Measurements from ENCODE around the gene SEMA4C.
"Not testable (repeated sequence)": the region's sequence is repeated elsewhere in the genome, so short reads cannot be mapped to it uniquely, and the experiment has no call there.

SEMA4C gene

DNA sequence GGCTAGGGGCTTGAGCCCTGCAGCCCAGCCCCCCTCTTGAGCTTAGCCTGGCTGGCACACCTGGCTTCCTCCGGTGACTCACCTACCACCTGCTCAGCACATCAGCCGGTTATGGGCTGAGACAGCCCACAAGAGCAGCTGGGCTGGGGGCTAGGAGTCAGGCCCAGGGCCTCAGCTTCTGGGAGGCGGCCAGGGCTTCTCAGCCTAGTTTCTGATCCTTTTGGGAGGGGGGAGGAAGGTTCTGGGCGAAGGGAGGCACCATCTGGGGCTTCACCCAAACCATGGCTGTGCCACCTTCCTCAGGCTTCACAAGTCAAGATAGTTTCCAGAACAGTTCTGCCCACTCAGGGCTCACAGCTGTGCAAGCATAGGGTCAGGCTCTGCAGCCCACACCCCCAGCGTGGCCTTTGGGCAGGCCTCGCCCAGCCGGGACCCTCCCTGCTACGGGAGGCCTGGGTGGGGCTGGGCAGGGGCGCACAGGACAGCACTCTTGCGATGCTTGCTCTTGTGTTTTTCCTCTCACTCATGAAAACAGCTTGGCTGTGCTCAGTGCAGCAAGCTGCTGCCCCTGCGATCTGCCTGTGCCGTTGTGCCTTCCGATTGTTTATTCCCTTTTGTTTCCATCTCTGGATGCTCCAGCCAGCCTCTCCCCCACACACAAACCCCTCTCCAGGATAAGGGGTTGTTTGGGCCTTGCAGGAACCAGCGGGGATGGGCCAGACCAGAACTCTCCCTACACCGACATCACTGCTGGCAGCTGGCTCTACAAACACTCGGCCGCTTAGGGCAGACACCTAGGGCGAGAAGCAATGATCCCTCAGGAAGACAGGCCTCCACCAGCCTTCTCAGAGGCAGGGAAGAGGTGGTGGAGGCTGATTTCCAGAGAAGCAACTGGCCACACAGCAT lies 26.1 kb upstream of the SEMA4C start:
- no peak for DNase-seq

DNA sequence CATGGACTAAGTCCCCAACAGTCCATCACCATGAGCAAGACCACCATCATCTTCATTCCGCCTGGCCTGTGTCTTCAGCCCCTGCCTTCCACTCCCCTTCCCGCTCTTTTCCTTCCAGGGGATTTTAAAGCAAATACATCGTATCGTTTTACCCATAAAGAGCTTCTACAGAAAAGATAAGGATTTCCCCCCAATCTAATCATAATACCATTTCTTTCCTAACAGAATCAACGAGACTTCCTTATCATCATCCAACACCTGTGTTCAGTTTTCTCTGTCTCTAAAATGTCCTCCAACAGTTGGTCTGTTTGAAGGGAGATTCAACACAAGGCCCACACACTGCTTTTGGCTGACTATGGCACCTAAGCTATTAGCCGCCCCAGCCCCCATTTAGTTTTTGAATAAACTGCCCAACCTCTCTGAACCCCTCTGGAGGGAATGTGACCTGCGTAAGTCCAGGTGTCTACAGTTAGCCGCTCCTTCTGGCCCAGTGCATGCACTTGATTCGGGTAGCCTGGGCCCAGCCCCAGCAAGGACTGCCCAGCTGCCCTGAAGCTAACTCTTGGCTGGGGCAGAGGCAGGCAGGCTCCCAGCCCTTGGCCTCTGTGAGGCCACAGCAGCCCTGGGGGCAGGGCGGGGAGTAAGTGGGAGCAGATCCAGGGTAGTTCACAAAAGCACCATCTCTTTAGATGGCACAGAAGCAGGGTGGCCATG lies 25.3 kb upstream of the SEMA4C start:
- no peak for DNase-seq

DNA sequence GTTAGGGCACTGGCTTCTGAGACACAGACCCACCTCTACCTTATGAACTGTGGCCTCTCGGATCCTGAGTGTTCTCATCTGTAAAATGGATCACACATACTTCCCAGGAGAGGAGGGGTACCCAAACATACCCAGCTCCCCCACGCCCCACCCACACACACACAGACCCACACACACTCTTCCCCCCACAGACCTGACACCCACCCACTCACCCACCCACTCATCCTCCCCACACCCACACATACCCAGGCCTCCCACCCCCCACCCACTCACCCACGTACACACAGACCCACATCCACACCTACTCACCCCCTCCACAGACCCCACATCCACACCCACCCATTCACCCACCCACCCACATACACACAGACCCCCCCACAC lies 24.3 kb upstream of the SEMA4C start:
- DNase-seq: no peak

DNA sequence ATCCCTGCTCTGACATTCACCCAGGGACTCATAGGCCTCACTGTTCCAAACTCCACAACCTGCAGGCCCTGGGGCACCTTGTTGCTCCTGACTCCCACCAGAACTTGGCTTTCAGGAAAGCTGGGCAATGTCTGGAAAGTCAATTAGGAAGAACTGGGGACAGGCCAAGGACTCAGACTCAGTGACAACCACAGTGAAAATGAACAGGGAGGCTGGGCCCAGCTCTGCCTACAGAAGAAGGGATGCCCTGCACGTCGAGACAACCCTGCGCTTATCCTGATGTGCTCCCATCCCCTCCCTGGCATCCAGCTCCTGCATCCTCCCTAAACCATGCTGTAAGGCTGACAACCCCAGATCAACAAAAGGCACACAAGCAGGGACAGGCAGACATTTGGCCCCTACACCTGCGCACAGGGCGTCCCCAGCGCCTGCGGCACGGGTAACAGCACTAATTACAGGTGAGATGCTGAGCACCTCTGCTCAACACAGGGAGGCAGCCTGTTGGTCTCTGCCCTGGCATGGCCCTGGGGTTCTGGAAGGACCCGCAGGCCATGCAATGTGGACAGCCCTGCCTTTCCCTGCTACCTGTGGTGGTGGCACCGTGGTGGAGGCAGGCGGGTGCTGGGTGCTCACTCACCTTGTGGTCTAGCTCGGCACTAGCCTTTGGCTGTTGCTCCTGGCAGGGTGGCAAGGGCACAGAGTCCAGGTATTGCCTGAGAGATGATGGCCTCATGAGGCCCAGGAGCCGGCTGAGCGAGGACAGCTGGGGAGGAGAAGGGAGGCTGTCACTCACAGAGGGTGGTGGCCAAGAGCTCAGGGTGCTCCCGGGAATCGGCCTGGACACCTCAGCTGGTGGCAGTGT lies 23.6 kb upstream of the SEMA4C start:
- no peak for DNase-seq

DNA sequence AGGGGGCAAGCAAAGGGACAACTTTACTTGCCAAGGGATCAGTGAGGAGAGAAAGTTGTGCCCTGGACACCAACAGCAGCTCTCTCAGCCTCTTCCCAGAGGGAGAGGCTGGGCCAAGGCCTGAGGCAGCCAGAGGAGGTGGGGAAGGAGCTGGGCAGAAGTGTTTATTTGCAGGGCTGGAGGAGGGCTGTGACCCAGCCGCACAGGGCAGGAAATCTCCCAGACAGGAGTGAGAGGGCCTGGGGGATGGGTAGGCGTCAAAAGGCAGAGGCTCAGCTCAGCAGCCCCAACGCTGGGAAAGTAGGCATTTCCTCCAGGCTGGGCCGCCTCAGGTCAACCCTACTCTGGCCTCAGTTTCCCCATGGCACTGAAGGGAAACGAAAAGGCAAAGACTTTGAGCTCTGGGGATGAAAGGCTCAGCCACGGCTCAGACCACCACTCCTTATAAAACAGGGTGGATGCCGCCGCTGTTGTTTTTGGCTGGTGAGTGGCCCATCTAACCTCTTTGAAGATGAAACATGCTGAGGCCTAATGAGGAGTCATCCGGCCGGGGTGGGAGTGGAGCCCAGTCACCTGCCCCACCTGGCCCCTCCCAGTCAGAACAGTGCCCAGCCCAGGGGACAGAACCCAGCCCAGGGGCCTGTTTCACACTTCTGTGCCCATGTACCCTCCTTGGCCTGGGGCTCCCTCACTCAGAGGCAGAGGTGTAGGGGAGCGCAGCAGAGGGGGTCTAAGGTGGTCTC lies 21.9 kb upstream of the SEMA4C start:
- DNase-seq: no peak

DNA sequence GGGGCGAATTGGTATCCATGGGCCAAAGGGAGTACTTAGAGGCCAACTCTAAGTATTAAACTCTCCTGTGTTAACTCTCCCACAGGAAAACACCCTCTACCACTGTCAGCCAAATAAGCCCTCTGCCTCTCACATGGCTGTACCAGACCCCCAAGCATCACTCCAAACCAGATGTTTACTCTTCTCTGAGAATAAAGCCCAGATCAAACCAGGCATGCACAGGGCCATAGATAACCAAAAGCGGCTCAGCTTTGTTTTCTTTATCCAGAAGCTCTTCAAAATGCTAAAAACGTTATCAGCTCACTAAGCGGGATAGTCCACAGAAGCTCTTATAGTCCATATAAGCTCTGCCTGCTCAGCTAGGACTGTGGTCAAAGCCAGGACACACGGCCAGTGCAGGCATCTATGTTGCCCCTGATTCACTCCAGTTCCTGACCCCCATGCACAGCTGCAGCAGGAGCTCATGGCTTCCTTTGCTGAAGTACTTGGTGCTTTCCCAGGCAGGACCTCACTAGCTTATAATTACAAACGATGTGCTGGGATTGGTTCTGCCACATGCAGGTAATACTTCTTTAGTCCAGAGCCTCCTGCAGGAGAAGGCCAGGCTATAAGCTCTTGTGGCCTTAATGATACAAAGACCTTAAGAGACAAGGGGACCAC lies 21.0 kb upstream of the SEMA4C start:
- DNase-seq: no peak

DNA sequence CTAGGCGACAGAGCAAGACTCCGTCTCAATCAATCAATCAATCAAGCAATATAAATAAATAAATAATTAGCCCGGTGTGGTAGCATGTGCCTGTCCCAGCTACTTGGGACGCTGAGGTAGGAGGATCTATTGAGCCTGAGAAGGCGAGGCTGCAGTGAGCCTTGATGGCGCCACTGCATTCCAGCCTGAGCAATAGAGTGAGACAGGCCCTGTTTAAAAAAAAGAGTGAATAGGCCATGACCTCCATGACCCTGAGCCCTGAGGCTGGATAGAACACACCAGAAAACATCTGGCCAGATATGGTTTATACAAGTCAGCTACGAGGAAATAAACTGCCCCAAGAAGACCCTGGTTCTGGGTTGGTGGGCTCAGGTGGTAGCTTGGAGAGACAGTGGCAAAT lies 20.4 kb upstream of the SEMA4C start:
- no peak for DNase-seq

DNA sequence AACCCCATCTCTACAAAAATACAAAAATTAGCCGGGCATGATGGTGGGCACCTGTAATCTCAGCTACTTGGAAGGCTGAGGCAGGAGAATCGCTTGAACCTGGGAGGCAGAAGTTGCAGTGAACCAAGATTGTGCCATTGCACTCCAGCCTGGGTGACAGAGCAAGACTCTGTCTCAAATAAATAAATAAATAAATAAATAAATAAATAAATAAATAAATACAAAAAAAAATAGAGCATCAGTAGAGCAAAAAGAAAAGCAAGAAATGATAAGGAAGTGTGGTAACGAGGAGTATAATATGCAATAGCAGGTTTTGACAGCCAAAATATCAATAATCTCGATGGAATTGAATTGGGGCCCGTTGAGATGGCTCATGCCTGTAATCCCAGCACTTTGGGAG lies 19.6 kb upstream of the SEMA4C start:
- not testable (repeated sequence) for DNase-seq

DNA sequence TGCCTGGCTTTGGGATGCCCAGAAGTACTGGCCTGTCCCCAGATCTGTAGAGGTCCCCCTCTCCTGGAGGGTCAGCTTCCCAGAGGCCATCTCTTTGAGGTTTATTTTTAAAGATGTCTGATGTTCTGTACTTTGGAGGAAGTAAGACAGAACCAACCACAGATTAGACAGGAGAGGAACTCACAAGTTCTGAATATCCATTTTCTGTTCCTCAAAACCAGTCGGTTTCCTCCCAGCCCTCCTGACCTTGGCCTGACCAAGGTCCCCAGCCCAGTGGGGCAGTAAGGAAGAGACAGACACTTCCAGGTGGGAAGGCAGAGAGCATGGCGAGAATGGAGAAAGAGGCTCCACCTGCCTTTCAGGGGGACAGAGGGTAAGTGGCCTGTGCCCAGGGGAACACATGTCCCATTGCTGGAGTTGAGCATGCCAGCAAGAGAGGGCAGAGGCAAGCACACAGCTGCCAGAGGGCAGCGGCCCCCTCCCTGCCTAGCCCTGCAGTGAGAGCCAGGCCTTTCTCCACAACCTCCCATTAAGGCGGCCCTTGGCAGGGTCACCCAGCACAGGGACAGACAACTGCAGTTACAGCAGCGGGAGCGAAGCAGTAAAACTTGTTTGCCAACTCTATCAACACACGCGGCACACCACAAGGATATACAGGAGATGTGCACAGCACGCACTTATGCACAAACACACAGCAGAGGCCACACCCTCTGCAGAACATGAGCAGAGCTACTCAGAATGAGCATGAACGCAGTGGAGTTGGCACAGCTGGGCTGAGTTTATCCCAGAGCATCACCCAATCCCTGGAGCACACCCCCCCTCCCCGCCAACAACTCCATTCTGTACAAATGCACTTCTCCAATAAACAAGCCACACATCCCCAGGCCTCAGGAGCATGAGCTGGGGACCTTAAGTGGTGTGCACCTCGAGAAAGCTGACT lies 18.5 kb upstream of the SEMA4C start:
- DNase-seq: no peak

DNA sequence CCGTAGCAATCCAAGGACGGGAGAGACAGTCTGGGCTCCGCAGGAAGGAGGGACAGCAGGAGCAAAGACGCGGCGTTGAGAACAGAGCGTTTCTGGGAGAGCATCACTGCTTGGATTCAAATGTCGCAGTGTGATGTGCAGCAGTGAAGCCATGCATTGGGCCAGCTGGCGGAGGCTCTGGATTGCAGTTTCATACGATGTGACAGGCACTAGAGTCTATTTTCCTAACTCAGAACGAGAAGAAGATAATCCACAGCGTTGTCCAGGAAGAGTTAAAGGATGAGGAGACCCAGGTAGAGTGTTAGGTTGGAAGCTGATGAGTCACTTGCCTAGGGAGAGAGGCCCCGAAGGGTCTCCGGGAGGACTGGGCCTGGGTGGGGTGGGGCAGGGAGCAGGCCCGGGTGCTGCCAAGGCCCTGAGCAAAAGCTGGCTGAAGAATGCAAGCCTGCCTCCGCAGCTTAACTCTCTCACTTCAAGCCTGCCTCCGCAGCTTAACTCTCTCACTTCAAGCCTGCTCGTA lies 17.7 kb upstream of the SEMA4C start:
- no peak for DNase-seq

DNA sequence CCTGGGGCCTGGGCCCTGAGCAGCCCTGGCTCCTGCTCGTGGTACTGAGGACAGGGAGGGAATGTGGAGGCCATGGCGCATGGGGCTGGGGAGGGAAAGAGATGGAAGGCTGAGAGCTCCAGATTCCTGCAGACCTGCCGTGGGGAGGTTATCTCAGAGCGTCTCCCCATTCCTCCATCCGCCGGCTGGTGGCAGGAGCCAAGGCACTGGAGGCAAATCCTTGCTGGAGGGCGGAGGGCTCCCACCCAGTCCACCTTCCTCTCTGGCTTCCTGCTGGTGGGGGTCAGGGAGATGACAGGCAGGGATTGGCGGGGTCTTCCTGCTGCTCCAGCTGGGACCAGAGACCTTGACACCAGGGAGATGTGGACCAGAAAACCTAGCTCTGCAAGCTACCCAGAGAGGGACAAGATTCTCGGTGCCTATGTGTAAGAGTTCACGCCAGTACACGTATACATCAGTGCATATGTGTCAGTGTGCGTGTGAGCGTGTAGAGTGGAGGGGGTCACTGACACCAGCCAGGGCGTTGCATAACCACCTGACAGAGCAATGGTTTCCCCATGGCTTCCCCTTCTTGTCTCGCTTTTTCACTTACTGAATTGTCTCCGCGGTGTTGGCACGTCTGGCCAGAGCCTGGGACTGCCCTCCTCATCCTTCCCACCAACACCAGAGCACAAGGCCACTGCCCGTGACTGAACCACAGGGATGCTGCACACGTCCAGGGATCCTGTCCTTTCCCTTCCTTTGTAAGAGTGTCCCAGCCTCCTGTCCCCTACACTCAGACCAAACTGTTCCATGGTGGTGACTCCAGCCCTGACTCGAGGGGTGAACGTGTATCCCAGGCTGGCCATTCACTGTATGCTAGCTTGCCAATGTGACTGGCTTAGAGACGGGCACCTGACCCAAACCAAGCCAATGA lies 15.8 kb upstream of the SEMA4C start:
- DNase-seq: no peak

DNA sequence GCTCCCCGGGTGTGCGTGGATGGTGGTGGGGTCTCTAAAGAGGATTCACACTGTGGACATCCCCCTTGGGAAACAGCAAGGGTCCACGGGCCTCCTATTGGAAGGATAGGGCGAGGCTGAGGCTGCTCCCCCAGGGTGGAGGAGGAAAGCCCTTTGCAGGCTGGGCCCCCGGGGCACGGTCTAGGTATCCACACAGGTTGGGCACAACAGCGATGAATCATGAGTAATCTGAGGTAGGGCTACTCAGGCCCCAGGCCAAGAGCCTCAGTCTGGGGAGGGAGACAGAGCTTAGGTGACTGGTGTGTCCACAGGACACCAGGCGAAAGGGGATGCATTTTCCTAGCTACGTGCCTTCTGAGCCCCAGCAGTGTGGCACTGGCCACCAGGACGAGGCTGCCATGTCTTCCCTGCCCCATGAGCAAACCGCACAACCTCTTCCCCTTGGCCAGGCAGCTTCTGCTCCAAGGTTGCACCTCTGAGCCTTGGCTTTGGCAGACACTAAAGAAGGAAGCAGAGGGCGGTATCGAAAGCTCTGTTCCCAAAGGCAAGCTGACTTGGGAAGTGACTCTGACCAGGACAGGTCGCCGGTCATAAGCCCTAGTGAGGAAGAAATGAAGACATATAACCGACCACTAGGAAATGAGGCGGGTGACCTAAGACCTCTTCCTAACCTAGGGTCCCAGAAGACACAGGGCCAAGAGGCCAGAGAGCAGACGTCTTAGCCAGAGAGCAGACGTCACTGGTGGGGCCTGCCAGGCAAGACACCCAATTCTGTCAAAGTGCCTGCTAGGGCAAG lies 14.6 kb upstream of the SEMA4C start:
- no peak for DNase-seq

DNA sequence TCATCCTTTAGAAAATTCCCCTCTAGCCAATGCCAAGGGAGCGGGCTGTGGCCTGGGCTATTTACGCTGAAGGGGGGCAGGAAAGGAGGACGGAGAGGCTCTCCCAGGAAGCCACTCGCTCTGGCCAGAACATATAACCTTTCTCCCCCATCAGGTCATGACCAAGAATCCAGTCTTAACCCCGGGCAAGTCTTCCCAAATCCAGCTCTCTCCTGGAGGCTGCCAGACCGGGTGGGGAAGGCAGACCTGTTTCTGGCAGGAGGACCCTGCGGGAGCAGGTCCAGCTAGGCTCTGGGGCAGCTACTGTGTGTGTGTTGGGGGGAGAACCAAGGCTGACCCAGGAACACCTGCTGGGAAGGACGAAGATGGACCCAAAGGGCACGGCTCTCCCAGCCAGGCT lies 13.4 kb upstream of the SEMA4C start:
- no peak for DNase-seq

DNA sequence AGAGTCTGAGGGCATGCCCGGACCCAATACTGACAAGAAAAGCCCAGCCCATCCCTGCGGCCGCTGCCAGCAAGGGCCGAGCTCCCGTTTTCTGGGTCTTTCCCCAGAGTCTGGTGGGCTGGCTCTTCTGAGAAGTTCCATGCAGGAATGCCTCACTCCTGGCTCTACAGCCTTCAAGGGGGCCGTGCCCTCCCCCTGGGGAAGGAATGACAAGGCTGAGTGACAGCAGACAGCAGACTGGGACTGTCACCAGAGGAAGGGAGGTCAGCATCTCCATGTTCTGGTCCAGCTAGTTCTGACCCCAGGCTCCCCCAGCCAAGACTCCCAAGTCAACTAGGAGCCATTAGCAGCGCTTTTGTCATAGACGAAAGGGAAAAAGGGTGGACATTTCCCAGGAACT lies 13.0 kb upstream of the SEMA4C start:
- DNase-seq: no peak

DNA sequence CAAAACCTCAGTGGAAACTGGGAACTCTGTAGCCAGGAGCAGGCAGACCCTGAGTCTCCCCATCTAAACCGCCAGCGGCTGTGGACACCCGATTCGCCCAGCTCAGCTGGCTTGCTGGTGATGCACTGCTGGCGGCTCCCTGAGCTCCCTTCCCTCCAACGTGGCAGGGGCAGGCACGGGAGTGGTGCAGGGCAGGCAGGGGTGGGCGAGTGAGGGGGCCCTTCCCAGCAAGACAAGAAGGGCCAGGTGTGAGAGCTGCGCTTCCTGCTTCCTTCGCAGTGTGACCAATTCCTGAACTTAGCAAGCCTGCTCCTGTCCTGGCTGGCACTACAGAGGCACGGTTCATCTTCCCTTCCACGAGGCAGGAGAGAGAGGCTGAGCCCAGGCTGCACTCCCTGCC lies 12.3 kb upstream of the SEMA4C start:
- no peak for DNase-seq

DNA sequence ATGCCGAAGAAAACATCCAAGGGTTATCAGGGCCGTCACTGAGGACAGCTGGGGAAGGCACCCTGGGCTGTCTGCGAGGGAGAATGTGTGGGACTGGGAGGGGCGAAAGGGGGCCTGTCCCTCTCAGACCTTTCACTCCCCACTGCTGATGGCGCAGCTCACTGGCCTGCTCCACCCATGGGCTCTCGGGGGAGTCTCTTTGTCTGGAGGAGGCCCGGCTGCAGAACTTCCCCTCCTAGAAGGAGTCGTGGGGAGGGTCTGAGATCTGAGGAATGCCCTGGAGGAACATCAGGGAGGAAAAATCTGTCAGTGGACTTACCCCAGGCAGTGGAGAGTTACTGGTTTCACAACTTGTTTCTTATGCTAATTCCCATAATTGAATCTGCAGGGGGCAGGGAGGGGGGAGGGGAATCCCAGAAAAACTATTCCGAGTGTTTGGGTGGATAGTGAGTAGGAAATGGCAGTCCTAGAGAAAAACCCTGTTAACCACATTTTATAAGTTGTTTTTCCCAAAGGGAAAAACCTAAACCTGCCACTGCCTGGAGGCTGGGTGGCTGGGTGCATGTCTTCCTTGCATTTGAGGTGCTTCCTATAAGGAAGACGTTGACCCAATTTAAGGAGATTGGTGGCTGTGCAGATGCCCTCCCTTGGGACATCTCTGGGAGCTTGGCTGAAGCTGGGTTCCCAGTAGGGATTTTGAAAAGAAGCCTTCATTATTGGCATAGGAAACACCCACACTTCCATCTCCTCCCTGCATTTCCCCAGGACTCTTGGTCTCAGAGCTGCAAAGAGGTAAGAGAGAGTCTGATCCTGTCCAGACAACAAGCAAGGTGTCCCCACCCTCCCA lies 11.7 kb upstream of the SEMA4C start:
- no peak for DNase-seq

DNA sequence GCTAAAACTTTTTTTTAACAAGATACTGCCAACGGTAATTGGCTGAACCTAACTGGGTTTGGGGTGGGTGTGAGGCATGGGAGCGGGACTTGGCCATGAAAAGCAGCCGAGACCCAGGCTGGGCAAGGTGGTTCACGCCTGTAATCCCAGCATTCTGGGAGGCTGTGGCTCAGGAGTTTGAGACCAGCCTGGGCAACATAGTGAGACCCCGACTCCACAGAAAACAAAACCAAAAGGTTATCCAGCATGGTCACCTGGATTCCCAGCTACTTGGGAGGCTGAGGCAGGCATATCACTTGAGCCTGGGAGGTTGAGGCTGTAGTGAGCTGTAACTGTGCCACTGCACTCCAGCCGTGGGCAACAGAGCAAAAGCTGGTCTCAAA lies 11.0 kb upstream of the SEMA4C start:
- DNase-seq: no peak

DNA sequence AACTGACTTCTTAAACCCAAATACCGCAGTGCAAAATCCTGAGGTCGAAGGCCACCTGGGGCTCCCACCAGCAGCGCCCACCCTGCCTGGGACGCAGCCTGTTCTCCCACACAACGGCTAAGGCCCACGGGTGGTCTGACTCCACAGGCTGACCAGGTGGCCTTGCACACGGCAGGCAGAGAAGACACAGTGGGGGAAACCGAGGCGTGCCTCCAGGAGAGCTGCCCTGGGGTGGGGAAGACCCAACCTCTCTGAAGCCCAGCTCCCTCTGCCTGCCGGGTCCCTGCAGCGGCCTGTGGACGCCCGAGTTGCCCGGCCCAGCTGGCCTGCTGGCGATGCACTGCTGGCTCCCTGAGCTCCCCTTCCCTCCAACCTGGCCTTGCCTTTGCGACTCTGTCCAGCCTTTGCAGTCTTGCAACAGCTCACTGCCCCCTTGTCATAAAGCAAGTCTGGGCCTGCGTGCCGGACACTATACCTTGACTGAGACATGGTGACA lies 9.7 kb upstream of the SEMA4C start:
- no peak for DNase-seq

All from stimulated activated CD4-positive, alpha-beta T cell treated with anti-CD3 and anti-CD28 coated beads, Interleukin-4, amount 100 ng/mL, for 1 hour (primary cell).